H9 (cell line): ENCODE data around the gene ANKMY2. TPM values are rescaled to one million over a fixed set of nuclear protein-coding genes. Genes with fewer than 3 reads are reported as not detected.

Experiments used
- DNase-seq: peaks from one replicate; pipeline ENCODE4 v3.0.0-alpha.2; 2017
- H2AFZ ChIP-seq: one replicate; pipeline ENCODE4 v1.6.1; 2013; ENCODE audit warnings: mild to moderate bottlenecking, low read length, control low read depth, moderate library complexity
- H2AK5ac ChIP-seq: 2 replicates; pipeline ENCODE4 v1.6.1; 2013; ENCODE audit warnings: low read length, control low read depth, mixed read lengths; ENCODE audit not compliant: insufficient read length
- H2BK120ac ChIP-seq: one replicate; pipeline ENCODE4 v1.6.1; 2013; ENCODE audit warnings: low read depth, mild to moderate bottlenecking, low read length, control low read depth, inconsistent platforms; ENCODE audit not compliant: poor library complexity, severe bottlenecking
- H2BK12ac ChIP-seq: 2 replicates; pipeline ENCODE4 v1.6.1; 2013; ENCODE audit warnings: low read length, control low read depth, mixed read lengths, low read depth; ENCODE audit not compliant: insufficient read length
- H2BK15ac ChIP-seq: 2 replicates; pipeline ENCODE4 v1.6.1; 2013; ENCODE audit warnings: low read depth, low read length, control low read depth
- H2BK20ac ChIP-seq: one replicate; pipeline ENCODE4 v1.6.1; 2013; ENCODE audit warnings: low read depth, mild to moderate bottlenecking, low read length, control low read depth, inconsistent platforms; ENCODE audit not compliant: poor library complexity, severe bottlenecking
- H2BK5ac ChIP-seq: 2 replicates; pipeline ENCODE4 v1.6.1; 2013; ENCODE audit warnings: low read length, control low read depth, mixed read lengths; ENCODE audit not compliant: insufficient read length
- H3K14ac ChIP-seq: 2 replicates; pipeline ENCODE4 v1.6.1; 2013; ENCODE audit warnings: low read length, control low read depth; ENCODE audit not compliant: insufficient read depth
- H3K18ac ChIP-seq: 2 replicates; pipeline ENCODE4 v1.6.1; 2013; ENCODE audit warnings: low read depth, mild to moderate bottlenecking, mixed read lengths, low read length, control low read depth; ENCODE audit not compliant: insufficient read length
- H3K23ac ChIP-seq: 2 replicates; pipeline ENCODE4 v1.6.1; 2013; ENCODE audit warnings: low read length, control low read depth, mixed read lengths, low read depth; ENCODE audit not compliant: insufficient read length
- H3K23me2 ChIP-seq: 2 replicates; pipeline ENCODE4 v1.6.1; 2013; ENCODE audit warnings: low read depth, mild to moderate bottlenecking, mixed read lengths, low read length, control low read depth; ENCODE audit not compliant: insufficient read length, poor library complexity, severe bottlenecking
- H3K27ac ChIP-seq: 2 replicates; pipeline ENCODE4 v1.5.1; 2013; ENCODE audit warnings: low read length, control low read depth, mixed read lengths, low read depth; ENCODE audit not compliant: insufficient read length
- H3K27me3 ChIP-seq: 2 replicates; pipeline ENCODE4 v1.6.1; 2013; ENCODE audit warnings: low read length, control low read depth, inconsistent platforms; ENCODE audit not compliant: insufficient read depth
- H3K4ac ChIP-seq: 2 replicates; pipeline ENCODE4 v1.6.1; 2013; ENCODE audit warnings: low read depth, mild to moderate bottlenecking, control low read depth, inconsistent platforms, low read length, moderate library complexity
- H3K4me1 ChIP-seq: 2 replicates; pipeline ENCODE4 v1.6.1; 2013; ENCODE audit warnings: low read length, control low read depth, inconsistent platforms; ENCODE audit not compliant: insufficient read depth
- H3K4me2 ChIP-seq: 2 replicates; pipeline ENCODE4 v1.6.1; 2013; ENCODE audit warnings: low read length, control low read depth, mixed read lengths; ENCODE audit not compliant: insufficient read length, insufficient read depth
- H3K56ac ChIP-seq: 2 replicates; pipeline ENCODE4 v1.6.1; 2013; ENCODE audit warnings: low read depth, mild to moderate bottlenecking, mixed read lengths, low read length, control low read depth; ENCODE audit not compliant: insufficient read length
- H3K79me1 ChIP-seq: 2 replicates; pipeline ENCODE4 v1.6.1; 2013; ENCODE audit warnings: low read depth, mild to moderate bottlenecking, moderate library complexity, low read length, control low read depth, inconsistent platforms; ENCODE audit not compliant: insufficient read depth, poor library complexity, severe bottlenecking
- H3K79me2 ChIP-seq: 2 replicates; pipeline ENCODE4 v1.6.1; 2013; ENCODE audit warnings: low read length, control low read depth, inconsistent platforms; ENCODE audit not compliant: insufficient read depth
- H3K9ac ChIP-seq: 2 replicates; pipeline ENCODE4 v1.6.1; 2013; ENCODE audit warnings: low read length, control low read depth, mixed read lengths; ENCODE audit not compliant: insufficient read length; ENCODE audit errors: extremely low read depth
- H3K9me3 ChIP-seq: one replicate; pipeline ENCODE4 v1.6.1; 2013; ENCODE audit warnings: low read depth, low read length, inconsistent platforms; ENCODE audit not compliant: control insufficient read depth
- H3T11ph ChIP-seq: one replicate; pipeline ENCODE4 v1.6.1; 2013; ENCODE audit warnings: mild to moderate bottlenecking, low read length, control low read depth, inconsistent platforms
- H4K20me1 ChIP-seq: one replicate; pipeline ENCODE4 v1.6.1; 2013; ENCODE audit not compliant: control insufficient read depth, insufficient read length, insufficient read depth
- H4K5ac ChIP-seq: 2 replicates; pipeline ENCODE4 v1.6.1; 2013; ENCODE audit warnings: low read depth, mild to moderate bottlenecking, mixed read lengths, low read length, control low read depth; ENCODE audit not compliant: insufficient read length
- H4K8ac ChIP-seq: replicated peaks from 2 replicates; pipeline ENCODE4 v1.6.1; 2013; ENCODE audit warnings: low read length, control low read depth, mixed read lengths, low read depth; ENCODE audit not compliant: insufficient read length
- H4K91ac ChIP-seq: 2 replicates; pipeline ENCODE4 v1.6.1; 2013; ENCODE audit warnings: low read depth, mild to moderate bottlenecking, moderate library complexity, mixed read lengths, low read length, control low read depth; ENCODE audit not compliant: insufficient read length
- H3K27ac Mint-ChIP-seq, 3 experiments: 2 replicates in 2 of 3; 3 replicates in 1 of 3; pipeline ENCODE4 v1.8.0; 2020 to 2021; ENCODE audit warnings: mixed read lengths in 3 of 3, mild to moderate bottlenecking in 1 of 3, moderate library complexity in 1 of 3
- H3K27me3 Mint-ChIP-seq: 2 replicates; pipeline ENCODE4 v1.8.0; 2021; ENCODE audit warnings: low read depth, mild to moderate bottlenecking, moderate library complexity, mixed read lengths
- H3K36me3 Mint-ChIP-seq, 3 experiments: 2 replicates in 2 of 3; 3 replicates in 1 of 3; pipeline ENCODE4 v1.8.0; 2020 to 2021; ENCODE audit warnings: low read depth in 3 of 3, mixed read lengths in 3 of 3; ENCODE audit not compliant: insufficient read depth in 1 of 3
- H3K4me1 Mint-ChIP-seq, 2 experiments: 2 replicates each; pipeline ENCODE4 v1.8.0; 2020; ENCODE audit warnings: mixed read lengths in 2 of 2
- H3K4me3 Mint-ChIP-seq, 2 experiments: 2 replicates in 1 of 2; 3 replicates in 1 of 2; pipeline ENCODE4 v1.8.0; 2020 to 2021; ENCODE audit warnings: mild to moderate bottlenecking in 2 of 2, mixed read lengths in 2 of 2, moderate library complexity in 1 of 2
- H3K9me3 Mint-ChIP-seq, 2 experiments: 2 replicates in 1 of 2; 3 replicates in 1 of 2; pipeline ENCODE4 v1.8.0; 2020; ENCODE audit warnings: mild to moderate bottlenecking in 2 of 2, mixed read lengths in 2 of 2, moderate library complexity in 1 of 2
- CTCF ChIP-seq: fragments of 200-600 bp; sonication (generic); conservative IDR thresholded peaks from 3 replicates; pipeline ENCODE4 v1.8.0; 2021; ENCODE audit warnings: antibody characterized with exemption, mild to moderate bottlenecking
- WGBS: extraction: QIAGEN DNeasy Blood & Tissue Kit; methylation state at CpG from one replicate; pipeline ENCODE4 v1.1.7; 2013; ENCODE audit warnings: missing lambda C conversion rate, low lambda C conversion rate, mixed read lengths; ENCODE audit not compliant: insufficient read length; ENCODE audit errors: extremely low coverage; 5-methylcytosine and 5-hydroxymethylcytosine counted together
- total RNA-seq: library from RNA; stranded (reverse); gene quantifications from 2 replicates; pipeline ENCODE4 v1.2.1, GENCODE V29; 2021

The ANKMY2 gene
- total RNA-seq, 1 experiment from 2014 or later = 12.7 TPM

- Histone ChIP-seq H3K27me3 (no peaks in the 10 kb centered on the region), H3K79me1 (no peaks in the 10 kb centered on the region), H2AK5ac (no peak overlapping the region), H3K23ac (no peak overlapping the region), H3K4me1 (peaks cover 4% of the 10 kb centered on the region; the same call in 1 of the 2 replicates), H2BK15ac (no peak overlapping the region), H3K9me3 (no peaks in the 10 kb centered on the region), H3K9ac (no peak overlapping the region), H4K91ac (no peak overlapping the region), H2BK5ac (no peak overlapping the region), H3K4ac (no peak overlapping the region), H4K20me1 (no peaks in the 10 kb centered on the region), H3K18ac (no peak overlapping the region), H3K4me2 (no peak overlapping the region), H2BK120ac (no peak overlapping the region), H3K14ac (no peak overlapping the region), H3K79me2 (peaks cover 34% of the 10 kb centered on the region; the same call in 1 of the 2 replicates), H2BK20ac (no peak overlapping the region), H4K5ac (no peak overlapping the region), H3K56ac (no peak overlapping the region), H3T11ph (no peak overlapping the region), H2BK12ac (no peak overlapping the region), H3K27ac (no peak overlapping the region), H2AFZ (no peak overlapping the region), H3K23me2 (no peaks in the 10 kb centered on the region), H4K8ac (no peak overlapping the region)
- H3K9me3 Mint-ChIP-seq = no peaks in the 10 kb centered on the region
- peaks cover 32 to 37% of the 10 kb centered on the region in 2 experiments for H3K4me1 Mint-ChIP-seq
- no peak for TF ChIP-seq CTCF
- no CpG with 5 or more reads among the region's 2 CpGs for WGBS
- no peaks in the 10 kb centered on the region for H3K27me3 Mint-ChIP-seq
- no peak overlapping the region for H3K4me3 Mint-ChIP-seq
- no peak for DNase-seq
- H3K27ac Mint-ChIP-seq = no peak overlapping the region
- H3K36me3 Mint-ChIP-seq = peaks cover 0 to 1% (median 0%) of the 10 kb centered on the region in 3 experiments; a peak in 2 of 7 replicates
These were observed 4.7 kb upstream of the ANKMY2 start for GRCh38 chr7:16650266-16650665.
